ENCODE measurements around the gene TBC1D8.

TBC1D8 gene

DNA sequence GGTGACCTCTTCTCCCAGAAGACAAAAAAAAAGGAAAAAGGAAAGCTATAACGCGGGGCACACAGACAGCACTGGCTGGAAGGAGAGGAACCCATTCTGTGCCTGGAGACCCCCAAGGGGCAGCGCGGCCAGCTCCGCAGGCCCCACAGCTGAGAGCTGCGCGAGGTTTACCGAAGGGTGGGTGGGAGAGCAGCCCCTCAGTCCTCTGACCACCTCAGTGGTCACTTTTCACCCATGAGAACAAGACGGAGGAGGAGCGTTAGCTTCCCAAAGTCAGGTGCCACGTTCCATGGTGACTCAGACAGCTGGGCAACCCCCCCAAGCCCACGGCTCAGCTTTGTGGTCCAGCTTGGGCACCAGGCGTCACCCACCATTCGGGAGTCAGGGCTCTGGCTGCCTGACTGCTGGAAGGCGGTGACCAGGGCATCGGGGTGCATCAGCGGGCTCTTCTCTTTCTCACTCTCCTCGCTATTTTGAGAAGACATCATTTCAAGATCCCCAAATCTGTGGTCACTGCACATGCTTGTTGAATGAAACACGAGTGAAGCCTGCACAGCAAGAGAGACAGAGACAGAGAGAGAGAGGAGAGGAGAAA is 113.9 kb downstream of the TBC1D8 start:
- no peak overlapping the region for H3K4me3 ChIP-seq (ENCODE audit: low read depth, low read length)
- TF ChIP-seq, protein P1, sequence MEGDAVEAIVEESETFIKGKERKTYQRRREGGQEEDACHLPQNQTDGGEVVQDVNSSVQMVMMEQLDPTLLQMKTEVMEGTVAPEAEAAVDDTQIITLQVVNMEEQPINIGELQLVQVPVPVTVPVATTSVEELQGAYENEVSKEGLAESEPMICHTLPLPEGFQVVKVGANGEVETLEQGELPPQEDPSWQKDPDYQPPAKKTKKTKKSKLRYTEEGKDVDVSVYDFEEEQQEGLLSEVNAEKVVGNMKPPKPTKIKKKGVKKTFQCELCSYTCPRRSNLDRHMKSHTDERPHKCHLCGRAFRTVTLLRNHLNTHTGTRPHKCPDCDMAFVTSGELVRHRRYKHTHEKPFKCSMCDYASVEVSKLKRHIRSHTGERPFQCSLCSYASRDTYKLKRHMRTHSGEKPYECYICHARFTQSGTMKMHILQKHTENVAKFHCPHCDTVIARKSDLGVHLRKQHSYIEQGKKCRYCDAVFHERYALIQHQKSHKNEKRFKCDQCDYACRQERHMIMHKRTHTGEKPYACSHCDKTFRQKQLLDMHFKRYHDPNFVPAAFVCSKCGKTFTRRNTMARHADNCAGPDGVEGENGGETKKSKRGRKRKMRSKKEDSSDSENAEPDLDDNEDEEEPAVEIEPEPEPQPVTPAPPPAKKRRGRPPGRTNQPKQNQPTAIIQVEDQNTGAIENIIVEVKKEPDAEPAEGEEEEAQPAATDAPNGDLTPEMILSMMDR (IDR thresholded peaks at IDR 0.05; ENCODE audit: control insufficient read depth, extremely low read depth, insufficient read depth): no peak
- DNase-seq (ENCODE audit: low read depth): no peak

DNA sequence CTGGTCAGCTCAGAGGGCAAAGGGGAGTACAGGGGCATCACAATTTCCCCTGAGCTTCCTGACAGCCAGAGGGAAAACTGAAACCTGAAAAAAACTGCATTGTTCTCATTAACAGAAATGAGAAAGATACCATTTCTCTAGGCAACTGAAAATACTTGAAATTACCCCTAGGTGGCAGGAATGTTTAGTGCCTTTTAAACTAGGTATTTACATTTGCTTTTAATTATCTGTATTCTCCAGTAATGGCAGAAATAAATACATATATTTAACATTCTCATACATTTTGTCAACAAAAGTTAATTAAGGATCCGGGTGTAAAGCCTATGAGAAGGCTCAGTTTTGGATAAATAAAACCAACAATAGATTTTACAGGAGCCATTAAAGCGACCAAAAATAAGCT is 114.6 kb downstream of the TBC1D8 start:
- no peak for DNase-seq (ENCODE audit: low read depth)
- H3K4me3 ChIP-seq (ENCODE audit: low read depth, low read length): no peak overlapping the region
- TF ChIP-seq, protein P1 (IDR thresholded peaks at IDR 0.05; ENCODE audit: control insufficient read depth, extremely low read depth, insufficient read depth): peak; percentile 53

DNA sequence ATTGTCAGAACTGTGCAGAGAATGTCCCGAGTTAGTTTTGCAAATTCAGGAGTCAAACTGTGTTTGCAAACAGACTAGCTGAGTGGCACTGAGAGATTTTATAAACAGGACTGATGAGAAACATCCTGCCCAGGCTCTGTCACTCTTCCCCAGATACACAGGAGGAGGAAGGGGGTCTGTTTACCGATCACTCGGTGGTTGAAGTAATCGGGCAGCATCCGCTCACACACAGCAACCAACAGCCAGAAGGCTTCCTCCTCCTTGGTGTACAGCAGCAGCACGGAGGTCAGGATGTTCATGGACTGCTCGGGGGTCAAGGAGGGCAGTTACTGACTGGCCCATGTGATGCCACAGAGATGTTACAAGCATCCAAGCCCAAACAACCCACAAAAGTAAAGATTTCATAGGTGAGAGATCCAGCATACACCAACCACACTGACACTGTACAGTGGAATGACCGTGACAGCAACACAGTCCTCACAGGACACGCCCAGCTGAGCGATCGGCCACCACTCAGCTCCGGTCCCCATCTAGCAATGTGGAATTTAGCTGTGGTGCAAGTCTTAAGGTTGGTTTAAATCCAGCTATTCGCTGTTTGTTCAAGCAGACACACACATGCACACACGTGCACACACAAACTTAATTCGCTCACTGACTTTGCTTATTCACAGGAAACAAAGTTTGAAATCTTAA is 119.0 kb downstream of the TBC1D8 start:
- DNase-seq (ENCODE audit: low read depth): no peak
- no peak overlapping the region for H3K4me3 ChIP-seq (ENCODE audit: low read depth, low read length)
- TF ChIP-seq, protein P1 (IDR thresholded peaks at IDR 0.05; ENCODE audit: control insufficient read depth, extremely low read depth, insufficient read depth): no peak

DNA sequence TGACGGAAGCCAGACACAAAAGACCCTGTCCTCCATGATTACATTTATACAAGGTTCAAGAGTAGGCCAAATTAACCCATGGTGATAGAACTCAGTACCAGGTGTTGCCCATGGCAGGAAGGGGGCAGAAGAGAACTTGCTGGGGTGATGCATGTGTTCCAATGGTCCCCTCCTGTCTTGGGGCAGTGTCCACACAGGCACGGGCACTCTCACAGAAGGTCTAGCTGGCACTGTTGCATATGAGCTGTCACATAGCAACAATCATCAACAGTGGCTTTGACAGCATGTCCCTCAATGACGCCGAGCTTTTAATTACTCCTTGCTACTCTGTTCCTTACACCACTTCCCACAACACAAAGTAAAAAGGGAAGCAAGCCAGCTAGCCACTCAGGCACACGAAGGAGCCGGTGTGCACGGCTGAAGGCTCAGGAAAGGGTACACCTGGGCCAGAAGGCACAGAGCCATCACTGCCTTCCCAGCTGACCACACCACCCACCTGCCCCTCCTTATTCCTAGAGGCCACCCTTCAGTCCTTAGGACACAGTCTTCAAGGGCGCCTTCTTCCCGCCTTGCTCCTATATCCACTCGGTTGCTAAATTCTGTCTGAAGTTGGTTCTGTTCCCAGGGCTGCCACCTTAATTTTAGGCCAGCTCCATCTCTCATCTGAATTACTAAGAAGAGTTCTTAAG is 120.2 kb downstream of the TBC1D8 start:
- no peak overlapping the region for H3K4me3 ChIP-seq (ENCODE audit: low read depth, low read length)
- TF ChIP-seq, protein P1 (IDR thresholded peaks at IDR 0.05; ENCODE audit: control insufficient read depth, extremely low read depth, insufficient read depth): no peak
- DNase-seq (ENCODE audit: low read depth): no peak

DNA sequence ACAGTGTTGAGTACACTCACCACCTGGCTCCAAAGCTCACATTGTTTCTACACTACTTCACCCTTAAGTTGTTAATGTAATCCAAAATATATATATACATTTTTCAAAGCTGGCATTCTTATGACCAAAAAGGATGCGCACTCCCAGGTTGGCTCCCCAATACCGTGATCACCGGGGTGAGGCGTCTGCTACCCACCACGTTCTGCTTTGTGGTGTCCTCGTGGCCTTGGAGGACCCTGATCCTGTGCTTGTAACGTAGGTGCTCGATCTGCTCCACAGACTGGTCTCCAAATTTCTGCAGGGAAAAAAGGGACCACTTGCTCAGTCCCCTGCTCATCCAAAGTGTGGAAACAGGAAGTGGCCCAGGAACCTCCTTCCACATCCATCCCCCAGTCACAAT is 123.3 kb downstream of the TBC1D8 start:
- TF ChIP-seq, protein P1 (IDR thresholded peaks at IDR 0.05; ENCODE audit: control insufficient read depth, extremely low read depth, insufficient read depth): no peak

DNA sequence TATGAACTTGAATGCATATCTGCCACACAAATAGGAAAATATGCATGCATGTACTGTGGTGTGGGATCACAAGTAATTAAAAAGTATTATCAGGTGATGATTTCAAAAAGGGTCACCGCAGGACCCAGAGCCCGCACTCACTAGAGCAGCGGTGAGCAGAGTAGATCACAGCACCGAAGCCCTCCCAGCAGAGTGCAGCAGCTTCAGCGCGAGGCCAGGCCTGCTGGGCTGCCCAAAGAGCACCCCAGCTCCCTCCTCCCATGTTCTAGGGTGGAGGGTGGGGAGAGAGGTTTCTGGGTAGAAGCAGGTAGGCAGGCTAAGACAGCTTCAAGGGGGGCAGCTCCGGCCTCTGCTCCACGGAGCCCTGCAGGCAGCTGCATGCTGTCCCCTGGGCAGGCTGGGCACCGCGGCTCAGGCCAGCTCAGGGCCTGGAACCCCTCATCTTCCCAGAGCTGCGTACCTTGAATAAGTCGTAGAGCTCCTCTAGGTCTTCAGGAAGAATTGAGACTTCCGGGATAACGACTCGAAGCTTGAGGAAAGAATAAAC is 124.2 kb downstream of the TBC1D8 start:
- H3K4me3 ChIP-seq (ENCODE audit: low read depth, low read length): no peak overlapping the region
- TF ChIP-seq, protein P1 (IDR thresholded peaks at IDR 0.05; ENCODE audit: control insufficient read depth, extremely low read depth, insufficient read depth): no peak
- DNase-seq (ENCODE audit: low read depth): no peak

More for the DNA sequence above, 123.3 kb downstream of the TBC1D8 start:
- H3K4me3 ChIP-seq (ENCODE audit: low read depth, low read length): no peak overlapping the region
- DNase-seq (ENCODE audit: low read depth): no peak

All from LNCaP clone FGC (cell line).